Fibroblast of upper back skin (primary cell): ENCODE data around the gene SEMA3B.
"Not testable (repeated sequence)": the region's sequence is repeated elsewhere in the genome, so short reads cannot be mapped to it uniquely, and the experiment has no call there.

Experiments used
- DNase-seq: peaks from one replicate; pipeline ENCODE4 v3.0.0-alpha.2; 2013

The SEMA3B gene

GRCh38 chr3:50295553-50296431 is 26.8 kb downstream of the SEMA3B start:
- no peak for DNase-seq

- no peak for DNase-seq
Observed at GRCh38 chr3:50296721-50297383, 27.9 kb downstream of the SEMA3B start.

- DNase-seq: no peak
Observed at GRCh38 chr3:50297384-50297775, 28.4 kb downstream of the SEMA3B start.

GRCh38 chr3:50297896-50298725 is 29.2 kb downstream of the SEMA3B start:
- no peak for DNase-seq

- DNase-seq: peak; percentile 99
Observed at GRCh38 chr3:50298836-50299637, 30.1 kb downstream of the SEMA3B start, which contains the start of the genes HYAL3 and NAA80. Gene HYAL3 (minus strand): TSS chr3:50299405. CDS start chr3:50295602, 3,803 bp downstream. Gene NAA80 (minus strand): TSS chr3:50299405. CDS start chr3:50297463, 1,942 bp downstream.

GRCh38 chr3:50299638-50299928 is 30.6 kb downstream of the SEMA3B start:
- no peak for DNase-seq

GRCh38 chr3:50299929-50300680 is 31.2 kb downstream of the SEMA3B start:
- peak; percentile 28 for DNase-seq

- no peak for DNase-seq
Observed at GRCh38 chr3:50300681-50301254, 31.8 kb downstream of the SEMA3B start.

GRCh38 chr3:50302095-50303012 is 33.4 kb downstream of the SEMA3B start:
- DNase-seq: no peak

GRCh38 chr3:50303013-50303815 is 34.3 kb downstream of the SEMA3B start, which contains the start of gene HYAL1:
Gene HYAL1 (minus strand): TSS chr3:50303574. CDS start chr3:50302956, 618 bp downstream.
- DNase-seq: no peak

GRCh38 chr3:50304601-50305000 is 35.7 kb downstream of the SEMA3B start:
- DNase-seq: no peak

GRCh38 chr3:50312041-50312440 is 43.1 kb downstream of the SEMA3B start:
- DNase-seq: not testable (repeated sequence)

GRCh38 chr3:50314342-50314741 is 45.4 kb downstream of the SEMA3B start:
- DNase-seq: no peak

GRCh38 chr3:50314816-50315215 is 45.9 kb downstream of the SEMA3B start:
- no peak for DNase-seq

GRCh38 chr3:50316657-50317242 is 47.8 kb downstream of the SEMA3B start:
- DNase-seq: no peak

GRCh38 chr3:50317300-50317699 is 48.4 kb downstream of the SEMA3B start:
- no peak for DNase-seq

GRCh38 chr3:50318163-50318562 is 49.2 kb downstream of the SEMA3B start:
- DNase-seq: no peak

GRCh38 chr3:50318615-50319014 is 49.7 kb downstream of the SEMA3B start:
- DNase-seq: no peak
